Hematopoietic multipotent progenitor cell treated with erythropoietin and hydrocortisone succinate and interleukin-3 and kit ligand, for 15 days (in vitro differentiated cells): ENCODE data around the gene STARD13.
A peak's percentile ranks its signal among the peaks of the same experiment; 100 is the strongest.
"Not testable (repeated sequence)": the region's sequence is repeated elsewhere in the genome, so short reads cannot be mapped to it uniquely, and the experiment has no call there.

Experiments
- DNase-seq: peaks from one replicate; pipeline ENCODE4 v3.0.0-alpha.2; 2015; ENCODE audit warnings: low spot score

The STARD13 gene

DNA sequence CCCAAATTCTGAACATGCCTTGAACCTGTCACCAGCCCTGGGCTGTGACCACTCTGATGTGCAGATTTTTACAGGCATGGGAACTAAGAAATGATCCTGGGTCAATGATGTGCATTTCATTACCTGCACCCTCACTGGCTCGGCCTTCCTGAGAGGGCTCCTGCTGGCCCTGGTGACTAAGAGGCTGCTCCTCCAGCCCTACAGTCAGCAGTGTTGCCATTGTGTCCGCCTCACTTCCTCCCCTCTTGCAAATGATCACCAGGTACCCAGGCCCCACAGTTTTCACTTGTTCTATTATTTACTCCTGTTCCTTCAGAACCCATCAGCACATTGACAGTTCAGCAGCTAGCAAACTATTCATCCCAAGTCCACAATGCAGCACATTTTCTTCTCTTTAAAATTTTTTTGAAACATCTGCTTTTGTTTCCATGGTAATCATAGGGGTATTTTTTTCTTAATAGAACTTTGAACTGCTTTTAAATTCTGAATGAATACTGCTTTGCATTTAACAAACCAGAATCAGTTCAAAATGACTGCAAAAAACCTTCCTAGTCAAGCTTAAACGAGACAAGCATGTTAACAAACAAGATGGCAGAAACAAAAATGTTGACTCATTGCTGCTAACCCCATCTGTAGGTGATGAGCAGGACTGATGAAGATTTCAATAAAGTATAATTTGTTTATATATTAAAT is 29.3 kb downstream of the STARD13 start:
- no peak for DNase-seq

DNA sequence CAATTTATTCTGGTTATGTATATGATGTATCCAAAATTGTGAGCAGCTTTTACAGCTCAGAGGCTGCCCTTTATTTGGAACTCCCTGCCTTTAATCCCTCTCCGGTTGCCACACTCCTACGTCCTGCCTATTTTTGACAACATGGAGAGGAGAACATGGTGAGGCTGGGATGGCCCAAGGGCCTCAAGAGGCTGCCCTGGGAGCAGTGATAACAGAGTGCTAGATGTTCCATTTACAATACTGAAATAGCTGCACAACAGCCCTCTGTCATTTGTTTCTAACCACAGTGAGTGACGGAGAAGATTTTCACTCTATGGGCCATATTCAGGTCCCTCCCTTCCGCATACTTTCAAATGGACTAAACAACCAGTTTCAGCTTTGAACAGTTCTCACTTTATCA is 33.4 kb downstream of the STARD13 start:
- no peak for DNase-seq

DNA sequence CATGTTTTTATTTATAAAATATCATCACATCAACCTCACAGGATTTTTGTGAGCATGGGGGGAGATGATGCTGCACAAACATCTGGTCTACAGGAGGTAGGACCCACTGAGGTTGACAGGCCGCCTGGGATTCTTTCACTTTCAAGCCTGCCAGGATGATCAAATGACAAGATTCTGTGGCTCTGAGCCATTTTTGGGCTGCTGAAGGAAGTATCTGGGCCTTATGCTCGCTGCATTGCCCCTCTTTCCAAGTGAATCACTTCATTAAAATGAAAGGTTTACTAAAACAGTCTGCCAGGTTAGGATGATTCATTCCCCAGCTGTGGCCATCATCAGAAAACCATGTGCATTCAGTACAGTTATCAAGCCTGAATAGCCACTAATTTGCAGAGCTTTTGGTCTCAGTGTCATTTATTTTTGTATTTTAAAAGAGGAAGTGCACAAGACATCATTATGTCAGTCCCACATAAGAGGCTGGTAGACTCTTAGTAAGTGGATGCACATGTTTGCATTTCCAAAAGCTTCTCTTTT is 34.4 kb downstream of the STARD13 start:
- no peak for DNase-seq

DNA sequence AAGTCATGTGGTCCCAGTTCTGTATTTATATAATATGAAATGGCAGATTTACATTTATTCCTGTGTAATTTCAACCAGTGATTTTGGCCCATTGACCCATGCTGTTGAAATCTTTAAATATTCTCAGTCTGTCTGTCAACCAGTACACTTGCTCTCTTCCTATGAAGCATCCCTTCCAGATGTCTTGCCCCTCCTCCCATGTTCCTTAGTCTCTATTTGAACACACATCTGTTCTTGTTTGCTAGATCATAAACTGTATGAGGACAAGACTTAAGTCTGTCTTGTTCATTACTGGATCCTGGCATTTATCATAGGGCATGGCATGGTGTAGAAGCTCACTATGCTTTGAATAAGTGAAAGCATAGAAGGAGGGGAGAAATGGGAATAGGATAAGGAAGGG is 34.9 kb downstream of the STARD13 start:
- no peak for DNase-seq

DNA sequence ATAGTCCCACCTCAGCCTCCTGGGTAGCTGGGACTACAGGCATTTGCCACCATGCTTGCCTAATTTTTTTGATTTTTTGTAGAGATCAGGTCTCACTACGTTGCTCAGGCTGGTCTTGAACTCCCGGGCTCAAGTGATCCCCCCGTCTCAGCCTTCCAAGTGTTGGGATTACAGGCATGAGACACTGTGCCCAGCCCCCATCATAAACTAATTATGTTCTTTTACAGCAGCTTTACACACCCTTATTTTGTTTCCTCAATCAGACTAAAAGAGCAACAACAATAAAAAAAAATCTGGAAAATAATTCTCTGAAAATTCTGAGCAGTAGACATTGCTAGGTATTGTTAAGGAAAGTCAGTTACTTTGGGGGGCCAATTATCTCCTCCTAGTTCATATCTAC is 35.7 kb downstream of the STARD13 start:
- DNase-seq = no peak

DNA sequence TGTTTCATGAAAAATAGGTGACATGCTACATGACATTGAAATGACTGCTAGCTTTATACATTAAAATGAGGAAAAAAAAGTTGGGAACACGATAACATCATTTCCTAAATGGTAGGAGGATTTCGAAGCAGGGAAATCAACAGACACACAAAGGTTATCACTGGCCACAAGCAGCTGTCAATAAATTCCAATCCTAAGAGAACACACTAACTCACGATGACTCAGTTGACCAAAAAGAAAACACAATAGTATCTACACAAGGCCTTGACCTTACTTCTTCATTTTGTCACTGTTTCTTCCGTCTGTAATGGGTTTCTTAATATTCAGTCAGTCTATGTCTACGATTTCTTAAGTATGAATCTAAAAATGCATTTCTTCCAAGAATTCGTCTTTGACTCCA is 36.5 kb downstream of the STARD13 start:
- DNase-seq = no peak

DNA sequence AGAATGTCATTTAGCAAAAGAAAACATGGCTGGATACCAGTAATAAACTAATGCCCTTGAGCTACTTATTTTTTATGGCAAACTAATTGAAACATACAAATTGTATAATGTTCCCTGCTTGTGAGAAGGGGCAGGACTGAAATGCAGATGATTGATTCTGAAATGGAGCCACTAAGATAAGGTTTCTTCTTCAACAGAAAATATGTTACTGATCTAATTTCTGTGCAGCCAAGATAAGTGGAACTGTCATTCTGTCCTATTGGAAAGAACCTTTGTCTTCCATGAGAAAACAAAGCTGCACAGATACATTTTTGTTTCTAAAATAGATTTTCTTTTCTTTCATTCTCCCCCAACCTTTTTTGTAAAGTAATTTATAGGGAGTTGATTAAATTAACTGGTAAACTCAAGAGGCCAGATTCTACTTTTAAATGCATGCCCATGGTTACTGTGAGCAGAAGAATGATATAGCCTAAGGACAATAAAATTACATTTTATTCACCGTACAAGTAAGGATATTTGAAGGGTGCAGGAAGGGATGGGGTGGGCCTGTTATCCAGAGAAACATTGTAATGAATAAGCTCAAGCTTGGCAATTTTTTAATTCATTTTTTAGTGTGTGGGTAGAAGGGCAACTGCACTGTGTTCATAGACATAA is 39.9 kb downstream of the STARD13 start:
- DNase-seq = no peak

DNA sequence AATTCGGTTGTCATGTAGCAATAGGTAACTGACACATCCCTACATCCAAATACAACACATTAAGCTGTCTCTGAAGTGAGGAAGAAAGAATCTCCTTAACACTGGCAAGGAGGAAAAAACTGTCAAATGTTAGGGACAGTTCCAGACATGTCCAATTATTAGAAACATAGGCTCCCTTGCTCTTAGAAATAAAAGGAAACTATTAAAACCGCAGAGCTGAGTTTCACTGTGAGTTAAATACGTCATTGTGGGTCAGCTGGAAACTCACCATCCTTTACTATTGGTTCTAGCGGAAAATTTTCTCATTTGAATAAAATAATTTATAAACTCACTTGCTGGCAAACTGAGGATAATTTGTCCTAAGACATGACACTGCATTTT is 40.7 kb downstream of the STARD13 start:
- no peak for DNase-seq

DNA sequence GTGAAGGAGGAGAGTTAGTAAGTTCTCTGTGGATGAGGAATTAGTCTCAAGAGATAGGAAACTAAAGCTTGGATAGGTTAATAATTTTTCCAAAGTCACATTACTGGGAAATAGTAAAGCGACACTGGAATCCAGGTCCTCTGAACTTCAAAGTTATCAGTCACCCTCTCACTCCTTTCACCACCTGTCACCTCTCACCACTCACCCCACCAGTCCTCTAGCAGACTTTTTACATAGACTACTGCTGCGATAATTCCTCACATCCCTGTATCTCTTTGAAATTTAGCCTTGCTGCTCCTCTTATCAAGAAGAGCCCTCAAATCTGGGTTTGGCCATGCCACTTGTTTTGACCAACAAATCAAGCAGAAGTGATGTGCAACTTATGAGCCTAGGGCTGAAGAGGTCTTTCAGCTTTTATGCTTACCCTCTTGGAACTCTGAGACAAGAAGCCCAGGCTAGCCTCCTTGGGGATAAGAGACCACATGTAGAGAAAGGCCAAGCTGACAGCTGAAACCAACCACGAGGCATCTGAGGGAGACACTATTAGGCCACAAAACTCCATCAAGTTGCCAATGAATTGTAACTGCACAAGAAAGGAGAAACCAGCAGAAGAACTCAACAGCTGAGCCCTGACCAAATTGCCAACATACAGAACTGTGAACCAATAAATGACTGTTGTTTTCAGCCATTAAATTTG is 41.2 kb downstream of the STARD13 start:
- DNase-seq = no peak

DNA sequence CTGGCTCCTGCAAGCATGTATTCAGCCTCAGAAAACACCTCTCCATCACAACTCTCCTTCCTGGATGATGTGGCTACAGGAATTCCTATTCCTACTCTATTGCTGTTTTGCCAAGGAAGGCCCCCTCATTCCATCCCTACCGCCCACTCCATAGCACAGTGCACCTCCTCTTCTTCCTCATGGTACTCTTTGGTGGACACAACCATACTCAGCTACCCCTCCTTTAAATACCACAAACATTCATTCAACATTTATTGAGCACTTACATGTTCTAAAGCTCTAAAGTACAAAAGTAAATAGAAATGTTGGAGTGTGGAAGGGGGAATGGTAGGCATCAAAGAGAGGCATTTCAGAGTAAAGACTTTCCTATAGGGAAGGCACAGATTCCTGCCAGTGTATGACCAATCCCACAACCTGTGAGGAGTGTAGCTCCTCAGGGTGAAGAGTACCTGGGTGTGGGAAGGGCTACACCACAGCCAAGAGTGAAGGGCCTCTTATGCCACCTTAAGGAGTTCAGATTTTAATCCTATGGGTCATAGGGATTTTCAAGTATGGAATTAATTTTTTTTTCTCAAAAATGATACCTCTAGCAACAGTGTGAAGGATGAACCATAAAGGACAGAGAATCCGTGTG is 42.5 kb downstream of the STARD13 start:
- no peak for DNase-seq

DNA sequence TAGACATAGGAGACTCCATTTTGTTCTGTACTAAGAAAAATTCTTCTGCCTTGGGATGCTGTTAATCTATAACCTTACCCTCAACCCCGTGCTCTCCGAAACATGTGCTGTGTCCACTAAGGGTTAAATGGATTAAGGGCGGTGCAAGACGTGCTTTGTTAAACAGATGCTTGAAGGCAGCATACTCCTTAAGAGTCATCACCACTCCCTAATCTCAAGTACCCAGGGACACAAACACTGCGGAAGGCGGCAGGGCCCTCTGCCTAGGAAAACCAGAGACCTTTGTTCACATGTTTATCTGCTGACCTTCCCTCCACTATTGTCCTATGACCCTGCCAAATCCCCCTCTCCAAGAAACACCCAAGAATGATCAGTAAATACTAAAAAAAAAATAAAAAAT is 43.2 kb downstream of the STARD13 start:
- DNase-seq = not testable (repeated sequence)

DNA sequence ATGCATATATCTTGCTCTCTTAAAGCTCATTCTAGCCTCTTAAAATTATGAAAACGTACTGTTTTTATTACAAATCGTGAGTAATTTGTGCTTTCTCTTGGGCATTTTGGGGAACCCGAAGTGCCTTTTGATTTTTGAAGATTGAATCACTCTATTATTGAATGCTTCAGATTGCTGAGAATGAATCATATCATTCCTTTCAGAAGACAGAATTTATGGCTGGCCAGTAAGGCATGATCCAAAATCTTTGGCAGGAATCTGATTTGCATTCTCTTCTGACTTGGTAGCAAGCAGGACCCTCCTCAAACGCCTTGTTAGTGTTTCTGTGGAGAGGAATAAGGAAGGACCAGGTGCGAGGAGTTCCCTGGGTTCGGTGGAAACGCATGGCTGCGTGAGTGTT is 49.5 kb downstream of the STARD13 start:
- no peak for DNase-seq

DNA sequence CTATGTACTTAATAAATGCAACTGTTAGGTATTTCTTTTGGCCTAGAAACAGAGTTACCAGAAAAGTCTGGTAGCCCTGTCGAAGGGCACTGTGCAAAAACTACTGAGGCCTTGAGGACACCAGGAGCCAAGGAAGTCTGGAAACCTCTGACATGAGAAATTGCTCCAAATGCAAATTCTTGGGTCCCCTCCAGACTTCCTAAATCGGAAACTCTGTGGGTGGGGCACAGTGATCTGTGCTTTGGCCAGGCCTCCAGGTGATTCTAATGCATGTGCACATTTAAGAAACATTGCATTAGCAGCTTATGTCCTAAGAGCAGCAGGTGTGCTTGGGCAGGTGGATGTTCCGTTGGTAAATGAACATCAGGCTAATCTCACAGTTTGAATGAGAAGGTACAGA is 50.0 kb downstream of the STARD13 start:
- DNase-seq = no peak

DNA sequence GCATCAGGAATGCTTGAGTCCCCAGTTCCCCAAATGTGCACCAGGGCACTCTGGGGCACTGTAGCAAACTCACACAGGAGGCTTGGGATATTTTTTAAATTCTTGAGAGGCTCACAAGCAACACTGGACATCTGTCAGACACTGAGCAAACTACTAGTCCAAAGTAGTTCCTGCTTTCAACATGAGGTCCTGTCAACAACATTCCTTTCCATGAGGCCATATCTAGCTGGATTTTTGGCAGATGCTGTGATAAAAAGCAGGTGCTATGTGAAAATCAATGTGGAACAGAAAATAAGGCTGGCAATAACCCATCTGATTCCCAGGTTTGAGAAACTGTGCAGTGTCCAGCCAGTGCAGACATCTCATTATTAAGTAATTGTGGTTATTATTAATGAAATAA is 50.5 kb downstream of the STARD13 start:
- no peak for DNase-seq

DNA sequence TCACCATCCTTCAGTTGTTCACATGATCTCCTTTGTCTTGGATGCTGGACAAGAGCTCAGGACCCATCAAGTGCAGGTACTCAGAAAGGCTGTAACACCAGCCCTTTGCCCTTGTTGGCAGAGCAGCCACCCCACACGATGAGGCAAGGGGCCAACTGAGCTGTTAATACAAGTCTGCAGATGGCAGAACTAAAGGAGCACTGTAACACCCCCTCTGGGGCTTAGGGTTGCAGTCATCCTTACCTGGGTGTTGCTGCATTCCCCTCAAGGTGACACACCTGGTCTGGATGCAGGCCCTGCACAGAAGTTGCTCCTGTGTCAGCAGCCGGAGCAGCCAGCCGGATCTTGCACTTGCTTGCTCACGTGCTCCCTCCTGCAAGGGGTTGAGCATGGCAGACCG is 52.0 kb downstream of the STARD13 start:
- DNase-seq = no peak

DNA sequence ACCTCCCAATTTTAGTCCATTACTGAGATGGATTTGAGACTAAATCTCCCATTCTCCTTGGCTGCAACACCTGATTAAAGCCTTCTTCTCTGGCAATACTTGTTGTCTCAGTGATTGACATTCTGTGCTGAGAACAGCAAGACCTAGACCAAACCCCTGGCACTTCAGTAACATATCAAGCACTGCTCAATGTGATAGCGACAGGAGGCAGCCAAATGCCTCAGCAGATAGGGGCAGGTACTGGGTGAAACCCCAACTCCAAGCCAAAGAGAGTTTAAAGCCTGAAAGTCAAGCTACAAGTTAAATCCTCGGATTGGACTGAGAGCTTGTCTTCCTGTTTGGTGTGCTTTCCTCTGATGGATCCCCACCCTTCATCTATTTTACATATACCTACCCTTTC is 52.7 kb downstream of the STARD13 start:
- no peak for DNase-seq

DNA sequence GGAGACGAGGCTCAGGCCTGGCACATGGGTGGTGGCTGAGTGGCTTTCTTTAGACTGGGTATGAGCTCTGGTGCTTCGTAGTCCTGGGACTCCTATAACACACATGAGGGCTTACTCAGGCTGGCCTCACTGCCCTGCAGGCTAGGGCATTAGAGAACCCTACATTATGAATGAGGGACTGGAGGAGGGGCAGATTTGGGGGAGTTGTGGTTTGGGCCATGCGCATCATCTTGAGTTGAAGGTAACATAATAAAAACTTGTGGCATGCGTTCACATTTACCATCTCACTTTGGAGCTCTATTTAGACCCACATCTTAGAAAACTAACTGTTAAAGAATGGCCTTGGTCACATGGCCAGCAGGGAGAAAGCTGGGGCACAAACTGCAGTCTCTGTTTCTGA is 54.2 kb downstream of the STARD13 start:
- DNase-seq = no peak

DNA sequence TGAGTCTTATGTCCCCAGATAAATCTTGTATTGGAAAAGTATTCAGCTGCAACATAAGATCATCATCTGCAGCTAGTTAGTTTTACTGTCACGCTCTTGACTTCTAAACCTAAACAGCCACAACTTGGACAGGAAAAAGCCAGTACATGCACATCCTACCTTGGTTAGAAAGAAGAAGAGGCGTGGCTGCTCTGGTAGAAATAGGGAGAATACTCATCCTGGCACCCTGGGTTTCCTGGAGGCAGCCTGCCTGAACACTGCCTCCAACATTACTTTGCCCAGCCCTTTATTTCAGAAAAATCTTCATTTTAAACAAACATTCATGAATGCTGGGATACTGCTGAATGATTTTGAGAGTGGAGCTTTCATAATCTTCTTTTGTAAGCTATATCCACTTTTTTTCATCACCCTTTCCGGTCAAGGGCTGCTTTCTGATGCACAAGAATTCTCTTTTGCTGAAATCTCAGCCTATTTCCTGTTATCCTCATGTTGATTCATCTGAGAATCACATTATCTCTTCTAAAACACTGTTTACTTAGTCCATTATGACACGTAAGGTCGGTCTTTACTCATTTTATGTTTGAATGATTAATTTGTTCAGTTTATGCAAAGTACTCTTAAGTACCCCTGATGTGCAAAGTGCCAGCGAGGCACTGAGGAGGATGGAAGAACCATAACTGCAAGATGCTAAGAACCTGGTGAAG is 55.2 kb downstream of the STARD13 start:
- DNase-seq = no peak

DNA sequence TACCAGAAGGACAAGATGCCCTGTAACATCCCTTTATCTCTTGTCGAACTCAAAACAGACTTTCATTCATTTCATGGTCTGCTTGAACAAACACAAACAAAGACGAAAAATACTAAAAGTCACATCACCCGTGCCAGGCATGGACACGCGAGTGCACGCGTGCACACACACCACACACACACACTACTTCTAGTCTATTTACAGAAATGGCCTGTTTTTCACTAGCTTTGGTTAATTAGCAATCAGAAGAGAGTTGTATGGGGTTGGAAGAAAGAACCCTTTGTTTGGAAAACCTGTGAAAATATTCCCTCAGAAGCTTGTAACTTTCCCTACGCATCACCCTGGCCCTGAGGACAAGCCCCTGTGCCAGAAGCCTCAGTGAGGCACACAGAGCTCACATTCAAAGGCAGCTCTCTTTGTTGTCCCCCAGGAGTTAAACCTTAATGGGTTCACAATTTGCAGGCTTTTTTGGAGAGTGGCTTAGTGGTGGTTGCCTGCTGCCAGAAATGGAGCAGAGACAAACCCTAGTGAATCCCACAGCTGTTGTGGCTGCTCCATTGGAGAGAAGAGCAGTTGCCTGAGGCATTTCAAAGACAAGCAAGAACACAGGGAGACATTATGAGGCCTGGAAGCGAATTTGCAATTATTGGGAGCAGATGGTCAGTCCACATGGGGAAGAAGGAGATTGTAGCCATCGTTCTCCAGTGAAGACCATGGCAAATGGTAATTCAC is 55.9 kb downstream of the STARD13 start:
- DNase-seq = no peak

DNA sequence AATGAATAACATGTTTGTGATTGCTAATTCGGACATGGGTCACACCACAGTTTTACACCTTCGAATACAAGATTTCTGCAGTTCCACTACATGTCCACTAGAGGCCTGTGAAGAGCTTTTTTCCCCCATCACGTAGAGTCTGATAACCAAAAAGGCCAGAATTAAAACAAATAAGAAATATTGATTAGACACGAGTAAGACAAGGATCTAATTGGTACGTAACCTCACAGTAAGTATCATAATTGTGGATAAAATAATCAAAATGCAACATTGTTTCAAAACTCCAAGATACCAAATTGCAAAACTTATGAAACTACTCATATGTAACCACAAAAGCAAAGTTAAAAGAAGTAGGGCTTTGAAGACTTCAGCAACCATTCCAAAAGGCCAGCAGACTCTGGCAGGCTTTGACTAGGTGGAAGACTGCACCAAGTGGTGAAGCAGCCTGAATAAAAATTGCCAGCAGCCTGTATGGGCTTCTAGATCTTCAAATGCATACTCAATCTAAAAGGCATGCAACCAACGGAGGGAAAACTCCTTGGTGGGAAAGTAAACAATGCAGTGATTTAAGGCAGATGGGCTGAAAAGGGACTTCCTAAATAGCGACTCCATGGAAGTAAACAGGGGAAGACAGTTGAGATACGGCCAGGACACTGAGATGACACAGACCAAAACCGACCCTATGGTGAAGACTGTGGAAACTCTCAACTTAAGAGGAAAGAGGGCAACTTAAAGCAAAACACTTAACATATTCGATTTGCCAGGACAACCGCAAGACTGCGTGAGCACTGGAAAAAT is 56.7 kb downstream of the STARD13 start:
- DNase-seq = peak; percentile 45
